NCI-H526 (cell line): ENCODE measurements around the gene POLR1C.
A peak's percentile ranks its signal among the peaks of the same experiment; 100 is the strongest.
"Not testable (repeated sequence)": the region's sequence is repeated elsewhere in the genome, so short reads cannot be mapped to it uniquely, and the experiment has no call there.

Experiments
- DNase-seq, 2 experiments: peaks; one replicate each; lab custom pipeline; 2025; lab: John Stamatoyannopoulos, UW

POLR1C gene

GRCh38 chr6:43492673-43493072 is 24.2 kb upstream of the POLR1C start:
- DNase-seq = no peak

GRCh38 chr6:43493230-43493629 is 23.7 kb upstream of the POLR1C start:
- no peak for DNase-seq

GRCh38 chr6:43493833-43494232 is 23.1 kb upstream of the POLR1C start:
- no peak for DNase-seq

GRCh38 chr6:43494321-43494720 is 22.6 kb upstream of the POLR1C start:
- no peak for DNase-seq

GRCh38 chr6:43494766-43495165 is 22.1 kb upstream of the POLR1C start:
- DNase-seq = no peak

- DNase-seq = no peak
Observed at GRCh38 chr6:43495409-43495941, 21.4 kb upstream of the POLR1C start.

- no peak for DNase-seq
Observed at GRCh38 chr6:43496370-43497128, 20.3 kb upstream of the POLR1C start.

GRCh38 chr6:43497129-43497396 is 19.8 kb upstream of the POLR1C start:
- no peak for DNase-seq

- no peak for DNase-seq
Observed at GRCh38 chr6:43497689-43498088, 19.2 kb upstream of the POLR1C start.

- not testable (repeated sequence) for DNase-seq
Observed at GRCh38 chr6:43498291-43498690, 18.6 kb upstream of the POLR1C start.

GRCh38 chr6:43499028-43499815 is 17.7 kb upstream of the POLR1C start:
- no peak for DNase-seq

GRCh38 chr6:43500921-43501320 is 16.0 kb upstream of the POLR1C start:
- DNase-seq = no peak

GRCh38 chr6:43502666-43503065 is 14.2 kb upstream of the POLR1C start:
- DNase-seq = no peak

GRCh38 chr6:43503443-43503842 is 13.4 kb upstream of the POLR1C start:
- DNase-seq = no peak

GRCh38 chr6:43504756-43505593 is 11.9 kb upstream of the POLR1C start:
- no peak for DNase-seq

GRCh38 chr6:43505718-43506117 is 11.2 kb upstream of the POLR1C start:
- no peak for DNase-seq

- no peak for DNase-seq
Observed at GRCh38 chr6:43506171-43506570, 10.7 kb upstream of the POLR1C start.

GRCh38 chr6:43506667-43507471 is 10.0 kb upstream of the POLR1C start:
- DNase-seq = peak; percentile 41 to 83

- no peak for DNase-seq
Observed at GRCh38 chr6:43508481-43509141, 8.3 kb upstream of the POLR1C start.

GRCh38 chr6:43509142-43509983 is 7.5 kb upstream of the POLR1C start:
- DNase-seq = peak in 1 of 2 experiments; percentile 46
